Brain microvascular endothelial cell (primary cell): Measurements from ENCODE around the gene COL5A1.

Source experiments
- DNase-seq: peaks from one replicate; pipeline ENCODE4 v3.0.0-alpha.2; 2020
- H3K27ac ChIP-seq: fragments of 250-450 bp; sonication (Bioruptor Pico); 2 replicates; pipeline ENCODE4 v1.5.1; 2020; ENCODE audit warnings: mild to moderate bottlenecking, moderate library complexity
- H3K27me3 ChIP-seq: fragments of 250-450 bp; sonication (Bioruptor Pico); replicated peaks from 2 replicates; pipeline ENCODE4 v1.5.1; 2020; ENCODE audit warnings: mild to moderate bottlenecking
- H3K36me3 ChIP-seq: fragments of 250-450 bp; sonication (Bioruptor Pico); replicated peaks from 2 replicates; pipeline ENCODE4 v1.5.1; 2020; ENCODE audit warnings: mild to moderate bottlenecking
- H3K4me3 ChIP-seq: 2 replicates; pipeline ENCODE4 v1.5.1; 2011; ENCODE audit warnings: low read depth, mild to moderate bottlenecking, control low read depth, low read length, moderate library complexity
- in situ Hi-C: cut with HindIII; loops from 2 replicates; pipeline ENCODE4 v1.10.0; 2017; ENCODE audit warnings: low sequenced_read_pairs, low pct_ligation_motif_present
- TF ChIP-seq, protein P1 (sequence below): IDR thresholded peaks from 2 replicates; pipeline ENCODE4 v1.5.1; 2011; ENCODE audit warnings: low read depth, mild to moderate bottlenecking, moderate library complexity, low read length, control low read depth, inconsistent platforms; ENCODE audit errors: missing control alignments

Gene COL5A1

DNA sequence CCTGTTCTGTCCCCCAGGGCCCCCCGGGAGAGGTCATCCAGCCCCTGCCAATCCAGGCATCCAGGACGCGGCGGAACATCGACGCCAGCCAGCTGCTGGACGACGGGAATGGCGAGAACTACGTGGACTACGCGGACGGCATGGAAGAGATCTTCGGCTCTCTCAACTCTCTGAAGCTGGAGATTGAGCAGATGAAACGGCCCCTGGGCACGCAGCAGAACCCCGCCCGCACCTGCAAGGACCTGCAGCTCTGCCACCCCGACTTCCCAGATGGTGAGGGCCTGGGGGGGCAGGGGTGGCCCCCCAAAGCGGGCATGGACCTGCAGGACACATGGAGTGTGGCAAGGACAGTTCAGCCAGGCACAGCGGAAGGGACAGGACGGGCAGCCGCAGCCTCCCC, 183.0 kb downstream of the COL5A1 start:
- H3K27me3 ChIP-seq: no peaks in the 10 kb centered on the region
- no peak overlapping the region for H3K27ac ChIP-seq
- in situ Hi-C loops: no loop called here
- no peak overlapping the region for H3K4me3 ChIP-seq
- TF ChIP-seq, protein P1, sequence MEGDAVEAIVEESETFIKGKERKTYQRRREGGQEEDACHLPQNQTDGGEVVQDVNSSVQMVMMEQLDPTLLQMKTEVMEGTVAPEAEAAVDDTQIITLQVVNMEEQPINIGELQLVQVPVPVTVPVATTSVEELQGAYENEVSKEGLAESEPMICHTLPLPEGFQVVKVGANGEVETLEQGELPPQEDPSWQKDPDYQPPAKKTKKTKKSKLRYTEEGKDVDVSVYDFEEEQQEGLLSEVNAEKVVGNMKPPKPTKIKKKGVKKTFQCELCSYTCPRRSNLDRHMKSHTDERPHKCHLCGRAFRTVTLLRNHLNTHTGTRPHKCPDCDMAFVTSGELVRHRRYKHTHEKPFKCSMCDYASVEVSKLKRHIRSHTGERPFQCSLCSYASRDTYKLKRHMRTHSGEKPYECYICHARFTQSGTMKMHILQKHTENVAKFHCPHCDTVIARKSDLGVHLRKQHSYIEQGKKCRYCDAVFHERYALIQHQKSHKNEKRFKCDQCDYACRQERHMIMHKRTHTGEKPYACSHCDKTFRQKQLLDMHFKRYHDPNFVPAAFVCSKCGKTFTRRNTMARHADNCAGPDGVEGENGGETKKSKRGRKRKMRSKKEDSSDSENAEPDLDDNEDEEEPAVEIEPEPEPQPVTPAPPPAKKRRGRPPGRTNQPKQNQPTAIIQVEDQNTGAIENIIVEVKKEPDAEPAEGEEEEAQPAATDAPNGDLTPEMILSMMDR: no peak
- H3K36me3 ChIP-seq: peaks cover 91% of the 10 kb centered on the region
- no peak for DNase-seq

GRCh38 chr9:134825025-134825424, 183.4 kb downstream of the COL5A1 start:
- Histone ChIP-seq H3K36me3 (peaks cover 91% of the 10 kb centered on the region), H3K27me3 (no peaks in the 10 kb centered on the region), H3K27ac (no peak overlapping the region), H3K4me3 (no peak overlapping the region)
- TF ChIP-seq, protein P1: no peak
- no peak for DNase-seq
- in situ Hi-C loops: no loop called here

GRCh38 chr9:134826336-134827285, 185.0 kb downstream of the COL5A1 start:
- Histone ChIP-seq H3K36me3 (peaks cover 91% of the 10 kb centered on the region), H3K4me3 (no peak overlapping the region), H3K27me3 (no peaks in the 10 kb centered on the region), H3K27ac (no peak overlapping the region)
- in situ Hi-C loops: no loop called here
- TF ChIP-seq, protein P1: no peak
- no peak for DNase-seq

DNA sequence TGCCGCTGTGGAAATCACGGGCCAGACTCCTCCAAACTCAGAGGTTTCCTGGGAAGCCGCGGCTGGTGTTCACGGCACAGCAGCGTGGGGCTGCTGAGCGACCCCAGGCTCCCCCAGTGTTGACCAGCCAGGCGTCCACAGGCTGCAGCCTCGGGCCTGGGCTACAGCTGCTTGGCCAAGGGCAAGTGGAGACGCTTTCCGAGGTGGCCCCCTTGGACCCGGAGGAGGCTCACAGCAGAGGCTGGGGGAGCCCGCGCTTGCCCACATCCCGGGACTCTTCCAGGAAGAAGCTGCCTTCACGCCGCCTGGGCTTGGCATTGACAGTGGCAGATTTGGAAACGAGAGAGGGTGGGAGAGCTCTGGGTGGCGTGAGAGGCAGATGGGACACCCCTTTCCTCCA, 186.0 kb downstream of the COL5A1 start:
- Histone ChIP-seq H3K27ac (no peak overlapping the region), H3K27me3 (no peaks in the 10 kb centered on the region), H3K36me3 (peaks cover 94% of the 10 kb centered on the region), H3K4me3 (no peak overlapping the region)
- DNase-seq: no peak
- in situ Hi-C loops: no loop called here
- TF ChIP-seq, protein P1: no peak

- H3K36me3 ChIP-seq: peaks cover 94% of the 10 kb centered on the region
Observed at GRCh38 chr9:134827993-134828392, 186.4 kb downstream of the COL5A1 start.

More at GRCh38 chr9:134827993-134828392, 186.4 kb downstream of the COL5A1 start:
- H3K27ac ChIP-seq: no peak overlapping the region
- TF ChIP-seq, protein P1: no peak
- in situ Hi-C loops: no loop called here
- no peak for DNase-seq
- no peak overlapping the region for H3K4me3 ChIP-seq
- no peaks in the 10 kb centered on the region for H3K27me3 ChIP-seq
